HG03095 (cell line): ENCODE measurements around the gene CREB3L2.
A peak's percentile ranks its signal among the peaks of the same experiment; 100 is the strongest.
"Not testable (repeated sequence)": the region's sequence is repeated elsewhere in the genome, so short reads cannot be mapped to it uniquely, and the experiment has no call there.

ENCODE experiments used
- ATAC-seq: cut with Tn5 transposase; IDR thresholded peaks from one replicate; pipeline ENCODE4 v1.9.1; 2021; ENCODE audit warnings: moderate library complexity; ENCODE audit not compliant: unreplicated experiment

The CREB3L2 gene

GRCh38 chr7:137970253-137970975, 31.5 kb downstream of the CREB3L2 start:
- no peak for ATAC-seq

- no peak for ATAC-seq
Measured at GRCh38 chr7:137969828-137970227, 32.1 kb downstream of the CREB3L2 start.

- no peak for ATAC-seq
Measured at GRCh38 chr7:137968890-137969289, 33.0 kb downstream of the CREB3L2 start.

GRCh38 chr7:137968339-137968738, 33.5 kb downstream of the CREB3L2 start:
- not testable (repeated sequence) for ATAC-seq

- ATAC-seq: no peak
Measured at GRCh38 chr7:137967143-137968018, 34.5 kb downstream of the CREB3L2 start.

GRCh38 chr7:137966641-137967142, 35.2 kb downstream of the CREB3L2 start:
- ATAC-seq: no peak

- ATAC-seq: no peak
Measured at GRCh38 chr7:137965942-137966640, 35.8 kb downstream of the CREB3L2 start.

- no peak for ATAC-seq
Measured at GRCh38 chr7:137964824-137965545, 36.9 kb downstream of the CREB3L2 start.

- ATAC-seq: no peak
Measured at GRCh38 chr7:137962875-137963507, 38.9 kb downstream of the CREB3L2 start.

GRCh38 chr7:137962491-137962874, 39.4 kb downstream of the CREB3L2 start:
- ATAC-seq: no peak

- ATAC-seq: no peak
Measured at GRCh38 chr7:137961200-137962177, 40.4 kb downstream of the CREB3L2 start.

GRCh38 chr7:137960020-137960419, 41.9 kb downstream of the CREB3L2 start:
- no peak for ATAC-seq

GRCh38 chr7:137958470-137959431, 43.1 kb downstream of the CREB3L2 start:
- peak; percentile 45 for ATAC-seq

GRCh38 chr7:137957887-137958286, 44.0 kb downstream of the CREB3L2 start:
- ATAC-seq: no peak

- ATAC-seq: no peak
Measured at GRCh38 chr7:137956591-137956990, 45.3 kb downstream of the CREB3L2 start.

- ATAC-seq: no peak
Measured at GRCh38 chr7:137956183-137956582, 45.7 kb downstream of the CREB3L2 start.

GRCh38 chr7:137954614-137955013, 47.3 kb downstream of the CREB3L2 start:
- no peak for ATAC-seq
